AG20443 (cell line): ENCODE measurements around the gene CRMP1.

Source experiments
- DNase-seq: peaks from one replicate; pipeline ENCODE4 v3.0.0; 2012; ENCODE audit warnings: low spot score, mixed read lengths

CRMP1 gene

GRCh38 chr4:5919571-5919970 is 26.7 kb upstream of the CRMP1 start:
- no peak for DNase-seq

GRCh38 chr4:5919044-5919443 is 26.2 kb upstream of the CRMP1 start:
- no peak for DNase-seq

GRCh38 chr4:5918331-5918985 is 25.6 kb upstream of the CRMP1 start:
- DNase-seq: no peak

- no peak for DNase-seq
These were observed 24.8 kb upstream of the CRMP1 start for GRCh38 chr4:5917672-5918071.

- DNase-seq: no peak
These were observed 23.3 kb upstream of the CRMP1 start for GRCh38 chr4:5916229-5916628.

GRCh38 chr4:5913454-5913853 is 20.6 kb upstream of the CRMP1 start:
- no peak for DNase-seq

- DNase-seq: no peak
These were observed 19.7 kb upstream of the CRMP1 start for GRCh38 chr4:5912614-5913019.

- DNase-seq: no peak
These were observed 16.1 kb upstream of the CRMP1 start for GRCh38 chr4:5908876-5909427.

- no peak for DNase-seq
These were observed 13.3 kb upstream of the CRMP1 start for GRCh38 chr4:5906191-5906590.

- no peak for DNase-seq
These were observed 12.8 kb upstream of the CRMP1 start for GRCh38 chr4:5905714-5906113.

GRCh38 chr4:5900844-5901243 is 8.0 kb upstream of the CRMP1 start:
- no peak for DNase-seq

GRCh38 chr4:5899881-5900280 is 7.0 kb upstream of the CRMP1 start:
- DNase-seq: no peak

GRCh38 chr4:5899396-5899795 is 6.5 kb upstream of the CRMP1 start:
- no peak for DNase-seq

- no peak for DNase-seq
These were observed 4.8 kb upstream of the CRMP1 start for GRCh38 chr4:5897674-5898073.

- no peak for DNase-seq
These were observed 2.4 kb upstream of the CRMP1 start for GRCh38 chr4:5895287-5895686.

GRCh38 chr4:5894266-5894665 is 1.4 kb upstream of the CRMP1 start:
- no peak for DNase-seq

GRCh38 chr4:5893591-5893990 is 705 bp upstream of the CRMP1 start:
- DNase-seq: no peak

- DNase-seq: no peak
These were observed 423 bp downstream of the CRMP1 start for GRCh38 chr4:5892323-5893003.

GRCh38 chr4:5891563-5892322 is 1.1 kb downstream of the CRMP1 start:
- no peak for DNase-seq

GRCh38 chr4:5890063-5890727 is 2.7 kb downstream of the CRMP1 start:
- no peak for DNase-seq

GRCh38 chr4:5889002-5889696 is 3.7 kb downstream of the CRMP1 start:
- no peak for DNase-seq
